H1 (cell line): ENCODE measurements around the gene NFIA. TPM values are rescaled to one million over a fixed set of nuclear protein-coding genes. Genes with fewer than 3 reads are reported as not detected.

Experiments used
- CTCF ChIA-PET: fragments of 300-600 bp; sonication (Branson Sonifier 250); formaldehyde crosslinking; loops from one replicate; lab custom pipeline; 2021; ENCODE audit not compliant: partially characterized antibody; lab: Charles Lee
- POLR2A ChIA-PET: fragments of 300-600 bp; sonication (Branson Sonifier 250); formaldehyde crosslinking; loops from one replicate; lab custom pipeline; 2021; ENCODE audit warnings: inconsistent platforms; ENCODE audit not compliant: partially characterized antibody; lab: Charles Lee
- DNase-seq, 2 experiments: peaks; one replicate each; pipeline versions ENCODE4 v3.0.0 to v3.0.0-alpha.2; 2010 to 2022; ENCODE audit warnings: low spot score in 2 of 2, low read depth in 1 of 2, mixed read lengths in 1 of 2
- FAIRE-seq: peaks from 2 replicates; lab custom pipeline; 2011; peaks lifted over from hg19 to GRCh38; lab: Jason Lieb, UNC
- H2AFZ ChIP-seq: 2 replicates; pipeline ENCODE4 v1.8.1; 2012; ENCODE audit warnings: low read length, inconsistent platforms
- H2AK5ac ChIP-seq: 2 replicates; pipeline ENCODE4 v1.6.1; 2013; ENCODE audit warnings: low read depth, low read length
- H2BK120ac ChIP-seq: replicated peaks from 2 replicates; pipeline ENCODE3; 2013; ENCODE audit warnings: low read depth, low read length, inconsistent platforms
- H2BK12ac ChIP-seq: 2 replicates; pipeline ENCODE4 v1.6.1; 2013; ENCODE audit warnings: low read depth, low read length
- H2BK15ac ChIP-seq: 2 replicates; pipeline ENCODE4 v1.6.1; 2013; ENCODE audit warnings: low read length
- H2BK20ac ChIP-seq: 2 replicates; pipeline ENCODE4 v1.6.1; 2013; ENCODE audit warnings: low read length
- H2BK5ac ChIP-seq: 2 replicates; pipeline ENCODE4 v1.6.1; 2013; ENCODE audit warnings: low read depth, low read length
- H3K14ac ChIP-seq: 2 replicates; pipeline ENCODE4 v1.6.1; 2013; ENCODE audit warnings: inconsistent platforms; ENCODE audit not compliant: insufficient read length
- H3K18ac ChIP-seq: 2 replicates; pipeline ENCODE4 v1.6.1; 2013; ENCODE audit warnings: low read length; ENCODE audit errors: extremely low read depth
- H3K23ac ChIP-seq: 2 replicates; pipeline ENCODE4 v1.6.1; 2013; ENCODE audit warnings: inconsistent platforms; ENCODE audit not compliant: insufficient read length
- H3K23me2 ChIP-seq: 2 replicates; pipeline ENCODE4 v1.6.1; 2013; ENCODE audit warnings: low read depth, low read length
- H3K27ac ChIP-seq: 2 replicates; pipeline ENCODE4 v1.6.1; 2011; ENCODE audit warnings: low read depth, low read length, inconsistent platforms
- H3K27me3 ChIP-seq, 4 experiments: replicated peaks in 1 of 4; 1 replicate in 1 of 4; 2 replicates in 3 of 4; pipeline versions ENCODE4 v1.6.1 to v1.8.1; 2011 to 2013; ENCODE audit warnings: low read length in 3 of 4, mild to moderate bottlenecking in 3 of 4, inconsistent platforms in 2 of 4, mixed read lengths in 2 of 4, moderate library complexity in 1 of 4; ENCODE audit not compliant: control insufficient read depth in 3 of 4, insufficient read depth in 3 of 4; ENCODE audit errors: extremely low read depth in 1 of 4
- H3K36me3 ChIP-seq, 4 experiments: 2 replicates each; pipeline versions ENCODE4 v1.6.1 to v1.8.1; 2011 to 2013; ENCODE audit warnings: mild to moderate bottlenecking in 4 of 4, low read length in 3 of 4, moderate library complexity in 2 of 4, control low read depth in 1 of 4, inconsistent platforms in 1 of 4; ENCODE audit not compliant: insufficient read depth in 4 of 4, control insufficient read depth in 2 of 4
- H3K4ac ChIP-seq: replicated peaks from 2 replicates; pipeline ENCODE3; 2013; ENCODE audit warnings: low read length, low read depth, mixed read lengths, inconsistent platforms; ENCODE audit not compliant: insufficient read length
- H3K4me1 ChIP-seq, 4 experiments: replicated peaks in 1 of 4; 1 replicate in 1 of 4; 2 replicates in 3 of 4; pipeline versions ENCODE4 v1.6.1 to v1.8.1; 2011 to 2013; ENCODE audit warnings: low read length in 3 of 4, inconsistent platforms in 2 of 4, mixed read lengths in 1 of 4; ENCODE audit not compliant: insufficient read depth in 4 of 4, control insufficient read depth in 3 of 4
- H3K4me2 ChIP-seq, 2 experiments: 2 replicates each; pipeline versions ENCODE4 v1.6.1 to v1.8.1; 2011 to 2013; ENCODE audit warnings: low read depth in 2 of 2, low read length in 2 of 2, control low read depth in 1 of 2, inconsistent platforms in 1 of 2, mild to moderate bottlenecking in 1 of 2; ENCODE audit not compliant: insufficient read depth in 1 of 2
- H3K4me3 ChIP-seq, 4 experiments: fragments of 200-600, 300-600 bp in 1 of 4; sonication (generic), shearing (Covaris generic), sonication (Bioruptor Twin) in 1 of 4; 2 replicates each; pipeline versions ENCODE4 v1.5.1 to v1.8.1; 2011 to 2016; ENCODE audit warnings: low read length in 4 of 4, low read depth in 3 of 4, control low read depth in 2 of 4, inconsistent platforms in 2 of 4, mild to moderate bottlenecking in 2 of 4, mixed read lengths in 1 of 4, moderate library complexity in 1 of 4; ENCODE audit not compliant: insufficient read depth in 2 of 4; ENCODE audit errors: extremely low read depth in 1 of 4
- H3K56ac ChIP-seq: replicated peaks from 2 replicates; pipeline ENCODE3; 2013; ENCODE audit warnings: low read depth, mild to moderate bottlenecking, mixed read lengths, low read length, inconsistent platforms; ENCODE audit not compliant: insufficient read length
- H3K79me1 ChIP-seq: 2 replicates; pipeline ENCODE4 v1.6.1; 2013; ENCODE audit warnings: low read depth, low read length, control low read depth
- H3K79me2 ChIP-seq, 2 experiments: 2 replicates each; pipeline versions ENCODE4 v1.6.1 to v1.8.1; 2012 to 2013; ENCODE audit warnings: low read length in 2 of 2, mild to moderate bottlenecking in 2 of 2, inconsistent platforms in 1 of 2; ENCODE audit not compliant: insufficient read depth in 2 of 2, control insufficient read depth in 1 of 2
- H3K9ac ChIP-seq, 4 experiments: replicated peaks in 1 of 4; 1 replicate in 1 of 4; 2 replicates in 3 of 4; pipeline versions ENCODE4 v1.6.1 to v1.8.1; 2011 to 2013; ENCODE audit warnings: low read depth in 3 of 4, low read length in 3 of 4, control low read depth in 2 of 4, mild to moderate bottlenecking in 2 of 4, moderate library complexity in 2 of 4, inconsistent platforms in 1 of 4; ENCODE audit errors: extremely low read depth in 1 of 4
- H3K9me3 ChIP-seq, 2 experiments: 2 replicates each; pipeline versions ENCODE4 v1.6.1 to v1.8.1; 2012 to 2013; ENCODE audit warnings: mild to moderate bottlenecking in 2 of 2, moderate library complexity in 2 of 2, control low read depth in 1 of 2, inconsistent platforms in 1 of 2, low read depth in 1 of 2, low read length in 1 of 2, mixed read lengths in 1 of 2; ENCODE audit not compliant: insufficient read depth in 2 of 2
- H4K20me1 ChIP-seq, 2 experiments: replicated peaks in 1 of 2; 2 replicates each; pipeline versions ENCODE3 to v1.8.1; 2011 to 2013; ENCODE audit warnings: inconsistent platforms in 2 of 2, low read length in 2 of 2, mild to moderate bottlenecking in 1 of 2; ENCODE audit not compliant: insufficient read depth in 2 of 2, control insufficient read depth in 1 of 2
- H4K5ac ChIP-seq: 2 replicates; pipeline ENCODE4 v1.6.1; 2013; ENCODE audit warnings: low read length, low read depth, mixed read lengths, inconsistent platforms; ENCODE audit not compliant: insufficient read length
- H4K8ac ChIP-seq: 2 replicates; pipeline ENCODE4 v1.8.0; 2013; ENCODE audit warnings: mild to moderate bottlenecking, moderate library complexity, low read length, inconsistent platforms; ENCODE audit not compliant: insufficient read depth; ENCODE audit errors: extremely low read depth
- H4K91ac ChIP-seq: replicated peaks from 2 replicates; pipeline ENCODE3; 2013; ENCODE audit warnings: low read length, mixed read lengths, inconsistent platforms; ENCODE audit not compliant: insufficient read length
- CEBPB ChIP-seq: IDR thresholded peaks from 2 replicates; pipeline ENCODE4 v1.6.1; 2012; ENCODE audit warnings: low read depth, low read length
- CTBP2 ChIP-seq: IDR thresholded peaks from 2 replicates; pipeline ENCODE4 v1.7.0; 2011; ENCODE audit warnings: borderline replicate concordance, mild to moderate bottlenecking, moderate library complexity, mixed read lengths, low read length; ENCODE audit not compliant: insufficient read depth, insufficient read length
- EGR1 ChIP-seq: IDR thresholded peaks from 2 replicates; pipeline ENCODE4 v1.6.1; 2011; ENCODE audit warnings: low read depth, low read length, borderline replicate concordance
- RAD21 ChIP-seq, 2 experiments: IDR thresholded peaks in 1 of 2; conservative IDR thresholded peaks in 1 of 2; 2 replicates each; pipeline ENCODE4 v1.6.1; 2011; ENCODE audit warnings: low read depth in 2 of 2, low read length in 2 of 2, improper control_type of control experiment in 1 of 2, inconsistent platforms in 1 of 2, mild to moderate bottlenecking in 1 of 2, moderate library complexity in 1 of 2
- TAF1 ChIP-seq: IDR thresholded peaks from 2 replicates; pipeline ENCODE4 v1.6.1; 2011; ENCODE audit warnings: mild to moderate bottlenecking, low read depth, low read length
- WGBS, 2 experiments: shearing (Covaris generic) in 1 of 2; methylation state at CpG; one replicate each; pipeline versions ENCODE4 v1.1.6 to v1.1.7; 2013 to 2015; ENCODE audit warnings: low lambda C conversion rate in 2 of 2, mixed read lengths in 2 of 2, inconsistent platforms in 1 of 2, low coverage in 1 of 2, missing lambda C conversion rate in 1 of 2; ENCODE audit not compliant: insufficient replicate concordance in 2 of 2, insufficient coverage in 1 of 2, insufficient read length in 1 of 2; ENCODE audit errors: extremely low coverage in 1 of 2, missing lambda C conversion rate in 1 of 2; 5-methylcytosine and 5-hydroxymethylcytosine counted together
- polyA plus RNA-seq, 7 experiments: library from polyadenylated mRNA; depleted of rRNA in 3 of 7; stranded (reverse) in 5 of 7; unstranded in 2 of 7; fragments of >200 nt in 5 of 7; fragments of 200-250 nt in 2 of 7; gene quantifications; 1 replicate in 5 of 7; 2 replicates in 1 of 7; 4 replicates in 1 of 7; pipeline versions ENCODE4 v1.2.1 to v1.2.3, GENCODE V29; 2011 to 2013; ENCODE audit warnings: missing spikeins in 2 of 7, mixed read lengths in 2 of 7
- total RNA-seq: library from RNA; stranded (reverse); fragmentation: NEBNext Ultra II Directional; extraction: Animal tissue kit (Norgen Biotek cat#: 25700); gene quantifications from 2 replicates; pipeline ENCODE4 v1.2.1, GENCODE V29; 2021

NFIA gene
- total and polyA plus RNA-seq, 2 of the 8 experiments (the other 6 are each of a cell fraction or from before 2014, with no cell fraction given) = 1.8 to 2.3 TPM

DNA sequence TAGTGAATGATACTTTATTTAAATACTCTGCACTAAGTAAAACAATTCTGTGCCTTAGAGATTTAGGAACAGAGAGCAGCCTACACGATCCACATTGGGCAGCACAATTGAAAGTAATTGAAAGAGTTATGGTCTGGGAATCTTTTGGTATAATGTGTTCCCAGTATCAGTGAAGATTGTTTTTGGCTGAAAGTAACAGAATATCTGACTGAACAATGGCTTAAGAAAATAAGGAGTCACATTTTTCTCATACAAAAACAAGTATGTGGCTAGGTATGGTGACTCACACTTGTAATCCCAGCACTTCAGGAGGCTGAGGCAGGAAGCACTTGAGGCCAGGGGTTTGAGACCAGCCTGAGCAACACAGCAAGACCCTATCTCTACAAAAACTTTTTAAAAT lies 306.2 kb downstream of the NFIA start:
- no peak overlapping the region for H3K14ac ChIP-seq
- H3K23me2 ChIP-seq = no peaks in the 10 kb centered on the region; the same call in 1 of the 2 replicates
- no peak overlapping the region for H3K27ac ChIP-seq
- no peak overlapping the region for H4K91ac ChIP-seq
- H3K4me2 ChIP-seq = no peak overlapping the region
- H3K27me3 ChIP-seq = peaks cover 1 to 7% (median 3%) of the 10 kb centered on the region in 4 experiments; a peak in 6 of 7 replicates
- ChIA-PET POLR2A (no interaction called here), CTCF (no interaction called here)
- no peaks in the 10 kb centered on the region for H3K79me1 ChIP-seq
- H3K4me3 ChIP-seq = no peak overlapping the region
- H3K23ac ChIP-seq = no peak overlapping the region
- H3K4ac ChIP-seq = no peak overlapping the region
- H2BK12ac ChIP-seq = no peak overlapping the region
- no peak overlapping the region for H2BK20ac ChIP-seq
- H3K9ac ChIP-seq = no peak overlapping the region
- no peaks in the 10 kb centered on the region for H3K79me2 ChIP-seq
- no peak overlapping the region for H3K18ac ChIP-seq
- FAIRE-seq = no peak
- peaks cover 3 to 6% of the 10 kb centered on the region in 2 experiments; a peak in 1 of 4 replicates for H3K9me3 ChIP-seq
- 92% methylated on average over 1 of the region's 1 CpG; no CpG with 5 or more reads in 1 of the 2 experiments for WGBS, 2 experiments
- H2BK15ac ChIP-seq = no peak overlapping the region
- DNase-seq = no peak
- no peak overlapping the region for H2BK5ac ChIP-seq
- no peaks in the 10 kb centered on the region for H4K20me1 ChIP-seq
- H4K8ac ChIP-seq = no peak overlapping the region
- TF ChIP-seq EGR1 (no peak), CEBPB (no peak), TAF1 (no peak), CTBP2 (no peak), RAD21 (IDR thresholded peaks at IDR 0.05 in 1 of 2, conservative IDR thresholded peaks at IDR 0.05 in 1 of 2; ENCODE audit: low read depth in 2 of 2, low read length in 2 of 2) (no peak)
- TF ChIP-seq, all 59 proteins: peak for 0
- no peak overlapping the region for H2AFZ ChIP-seq
- H4K5ac ChIP-seq = no peak overlapping the region
- no peaks in the 10 kb centered on the region for H3K36me3 ChIP-seq
- no peak overlapping the region for H3K56ac ChIP-seq
- H2AK5ac ChIP-seq = no peak overlapping the region
- H3K4me1 ChIP-seq = no peaks in the 10 kb centered on the region
- H2BK120ac ChIP-seq = no peak overlapping the region
